Activated CD4-positive, alpha-beta T cell treated with anti-CD3 and anti-CD28 coated beads for 36 hours (primary cell): ENCODE data around the gene TBC1D1. TPM values are rescaled to one million over a fixed set of nuclear protein-coding genes. Genes with fewer than 3 reads are reported as not detected.
"Not testable (repeated sequence)": the region's sequence is repeated elsewhere in the genome, so short reads cannot be mapped to it uniquely, and the experiment has no call there.

Source experiments
- ATAC-seq: fragments of 200-7000 bp; cut with Tn5 transposase; one replicate; pipeline ENCODE4 v1.10.0; 2021; ENCODE audit warnings: mild to moderate bottlenecking, moderate library complexity
- CTCF ChIA-PET: fragments of 350-600 bp; sonication (Branson Sonifier 250); formaldehyde crosslinking; loops from one replicate; lab custom pipeline; 2021; ENCODE audit warnings: antibody characterized with exemption; lab: Charles Lee
- POLR2A ChIA-PET: fragments of 350-600 bp; sonication (Branson Sonifier 250); formaldehyde crosslinking; loops from one replicate; lab custom pipeline; 2021; ENCODE audit warnings: antibody characterized with exemption, inconsistent platforms; lab: Charles Lee
- DNase-seq: peaks from one replicate; pipeline ENCODE4 v3.0.0-alpha.2; 2020
- H3K27ac Mint-ChIP-seq: one replicate; pipeline ENCODE4 v1.8.0; 2021; ENCODE audit warnings: mixed read lengths
- H3K27me3 Mint-ChIP-seq: one replicate; pipeline ENCODE4 v1.8.0; 2021; ENCODE audit warnings: mixed read lengths
- H3K36me3 Mint-ChIP-seq: one replicate; pipeline ENCODE4 v1.8.0; 2021; ENCODE audit warnings: low read depth, mixed read lengths
- H3K4me1 Mint-ChIP-seq: one replicate; pipeline ENCODE4 v1.8.0; 2021; ENCODE audit warnings: mixed read lengths
- H3K4me3 Mint-ChIP-seq: one replicate; pipeline ENCODE4 v1.8.0; 2021; ENCODE audit warnings: mild to moderate bottlenecking, moderate library complexity, mixed read lengths
- H3K9me3 Mint-ChIP-seq: one replicate; pipeline ENCODE4 v1.8.0; 2021; ENCODE audit warnings: low read depth, mixed read lengths
- intact Hi-C, 2 experiments: fragments of 100-400 bp; cut with DNase I in 1 of 2; cut with micrococcal nuclease in 1 of 2; formaldehyde crosslinking; loops; one replicate each; pipeline versions ENCODE4 v1.14.2 to v1.15.1; 2022 to 2024; cut with DNase I, micrococcal nuclease
- total RNA-seq, 2 experiments: library from RNA; stranded (reverse); gene quantifications; one replicate each; pipeline ENCODE4 v1.2.3, GENCODE V29; 2021

The TBC1D1 gene
- total RNA-seq, 2 experiments from 2014 or later, result 60.8 to 71.8 TPM

DNA sequence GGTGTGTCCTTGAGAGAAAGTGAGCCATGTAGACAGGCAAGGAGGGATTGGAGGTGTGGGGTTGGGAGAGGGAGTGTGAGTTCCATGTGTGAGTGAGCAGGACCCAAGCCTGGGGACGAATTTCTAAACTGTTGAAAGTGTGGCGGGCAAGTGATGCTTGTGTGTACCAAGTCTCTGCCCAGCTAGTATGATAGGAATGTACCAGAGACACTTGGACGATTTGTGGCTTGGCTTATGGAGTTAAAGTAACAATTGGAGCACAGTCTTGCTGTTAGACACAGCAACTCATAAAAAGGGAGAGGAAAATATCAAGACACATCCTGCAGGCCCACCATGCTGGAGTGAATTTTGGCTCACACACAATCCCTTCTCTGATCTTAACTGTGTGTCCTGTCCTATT is 77.9 kb downstream of the TBC1D1 start:
- ATAC-seq (no peak), DNase-seq (no peak)
- peaks cover 22% of the 10 kb centered on the region for H3K4me1 Mint-ChIP-seq
- H3K36me3 Mint-ChIP-seq, result peaks cover 4% of the 10 kb centered on the region
- H3K4me3 Mint-ChIP-seq, result no peak overlapping the region
- peaks cover 2% of the 10 kb centered on the region for H3K9me3 Mint-ChIP-seq
- intact Hi-C loops, result no loop called here
- ChIA-PET CTCF (interaction anchor here (1.3 kb wide), 1 partner anchor 8 kb away, joined by 5 read pairs; no protein-coding TSS in a partner anchor), POLR2A (no interaction called here)
- no peaks in the 10 kb centered on the region for H3K27me3 Mint-ChIP-seq
- no peak overlapping the region for H3K27ac Mint-ChIP-seq

DNA sequence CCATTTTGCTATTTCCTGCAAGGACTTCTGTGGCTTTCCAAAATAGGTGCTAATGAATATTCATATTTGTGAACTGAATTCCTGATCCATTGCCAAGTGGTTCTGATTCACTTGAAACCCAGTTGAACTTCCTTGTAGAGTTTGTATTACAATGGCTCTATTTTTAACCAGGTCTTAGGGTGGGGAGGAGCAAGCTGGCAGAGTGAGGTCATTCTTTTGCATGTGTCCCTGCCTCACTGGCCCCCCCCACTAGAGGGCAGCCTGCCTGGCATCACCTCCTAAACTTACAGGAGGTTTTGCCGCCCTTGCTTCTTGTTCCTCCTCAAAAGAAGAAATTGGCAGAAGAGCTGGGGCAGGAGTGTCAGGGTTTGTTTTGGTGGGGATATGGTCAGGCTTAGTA is 79.8 kb downstream of the TBC1D1 start:
- ChIA-PET POLR2A (no interaction called here), CTCF (interaction anchor here (0.8 to 1.7 kb wide), 8 partner anchors 8 to 277 kb away, joined by 3 to 8 read pairs (median 4); no protein-coding TSS in a partner anchor)
- Mint-ChIP-seq H3K27ac (no peak overlapping the region), H3K27me3 (no peaks in the 10 kb centered on the region), H3K4me1 (peaks cover 20% of the 10 kb centered on the region), H3K36me3 (peaks cover 4% of the 10 kb centered on the region), H3K9me3 (peaks cover 2% of the 10 kb centered on the region), H3K4me3 (no peak overlapping the region)
- ATAC-seq (peak; percentile 86), DNase-seq (peak; percentile 74)
- intact Hi-C loops, result loop anchor here in 1 of 2 experiments (10.0 kb wide), 1 partner anchor 694 kb away; the partner anchor contains the start of gene KLF3

DNA sequence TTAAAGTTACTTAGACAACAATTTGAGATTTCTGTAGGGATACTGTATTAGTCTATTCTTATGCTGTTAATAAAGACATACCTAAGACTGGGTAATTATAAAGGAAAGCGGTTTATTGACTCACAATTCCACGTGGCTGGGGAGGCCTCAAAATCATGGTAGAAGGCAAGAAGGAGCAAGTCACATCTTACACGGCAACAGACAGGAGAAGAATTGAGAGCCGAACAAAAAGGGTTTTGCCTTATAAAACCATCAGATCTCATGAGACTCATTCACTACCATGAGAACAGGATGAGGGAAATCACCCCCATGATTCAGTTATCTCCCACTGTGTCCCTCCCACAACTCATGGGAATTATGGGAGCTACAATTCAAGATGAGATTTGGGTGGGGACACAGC is 80.3 kb downstream of the TBC1D1 start:
- POLR2A ChIA-PET, result no interaction called here
- Mint-ChIP-seq H3K4me3 (no peak overlapping the region), H3K36me3 (peaks cover 4% of the 10 kb centered on the region), H3K4me1 (peaks cover 17% of the 10 kb centered on the region), H3K9me3 (peaks cover 2% of the 10 kb centered on the region), H3K27me3 (no peaks in the 10 kb centered on the region), H3K27ac (no peak overlapping the region)
- ATAC-seq (no peak), DNase-seq (no peak)
- intact Hi-C loops, result loop anchor here in 1 of 2 experiments (10.0 kb wide), 1 partner anchor 694 kb away; the partner anchor contains the start of gene KLF3
- CTCF ChIA-PET, result interaction anchor here (0.9 to 1.7 kb wide), 6 partner anchors 9 to 167 kb away, joined by 3 to 8 read pairs (median 4); no protein-coding TSS in a partner anchor

DNA sequence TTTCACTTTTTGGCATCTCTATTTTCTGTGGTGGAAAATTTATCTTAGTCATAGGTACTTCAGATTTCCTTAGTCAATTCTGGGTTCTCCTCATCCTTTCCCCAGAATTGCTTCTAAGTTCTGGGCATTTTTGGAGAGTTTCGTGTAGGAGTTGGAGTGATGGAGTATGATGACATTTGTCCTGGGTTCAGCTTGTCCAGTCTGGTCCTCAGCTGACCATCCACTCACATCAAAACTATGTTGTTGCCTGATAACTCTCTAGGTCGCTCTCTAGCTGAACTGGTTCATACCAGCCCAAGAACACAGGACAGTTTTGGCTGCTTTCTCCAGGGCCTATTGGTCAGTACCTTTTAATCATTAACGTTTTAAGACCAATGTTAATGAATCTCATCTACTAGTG is 82.6 kb downstream of the TBC1D1 start:
- ChIA-PET POLR2A (no interaction called here), CTCF (no interaction called here)
- Mint-ChIP-seq H3K4me3 (no peak overlapping the region), H3K9me3 (peaks cover 2% of the 10 kb centered on the region), H3K27ac (peak overlapping the region; percentile 5), H3K27me3 (no peaks in the 10 kb centered on the region), H3K36me3 (peaks cover 4% of the 10 kb centered on the region), H3K4me1 (peaks cover 20% of the 10 kb centered on the region)
- intact Hi-C loops, result loop anchor here in 1 of 2 experiments (10.0 kb wide), 1 partner anchor 691 kb away; the partner anchor contains the start of gene KLF3
- DNase-seq, result no peak
- no peak for ATAC-seq

DNA sequence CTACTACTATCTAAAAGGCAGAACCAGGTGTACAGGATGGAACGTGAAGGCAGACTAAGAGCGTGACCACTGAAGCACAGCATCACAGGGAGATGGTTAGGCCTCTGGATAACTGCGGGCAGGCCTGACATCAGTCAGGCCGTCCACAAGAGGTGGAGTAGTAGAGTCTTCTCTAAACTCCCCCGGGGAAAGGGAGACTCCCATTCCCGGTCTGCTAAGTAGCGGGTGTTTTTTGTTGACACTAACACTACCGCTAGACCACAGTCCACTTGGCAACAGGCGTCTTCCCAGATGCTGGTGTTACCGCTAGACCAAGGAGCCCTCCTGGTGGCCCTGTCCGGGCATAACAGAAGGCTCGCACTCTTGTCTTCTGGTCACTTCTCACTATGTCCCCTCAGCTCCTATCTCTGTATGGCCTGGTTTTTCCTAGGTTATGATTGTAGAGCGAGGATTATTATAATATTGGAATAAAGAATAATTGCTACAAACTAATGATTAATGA is 84.5 kb downstream of the TBC1D1 start:
- H3K9me3 Mint-ChIP-seq, H3K27me3 Mint-ChIP-seq, DNase-seq, H3K36me3 Mint-ChIP-seq, H3K27ac Mint-ChIP-seq, POLR2A ChIA-PET, ATAC-seq, H3K4me3 Mint-ChIP-seq: not testable (repeated sequence)
- intact Hi-C loops, result loop anchor here in 1 of 2 experiments (5.0 to 10.0 kb wide), 2 partner anchors 157 to 689 kb away; partner anchors contain the start of gene KLF3
- CTCF ChIA-PET, result interaction anchor here (1.2 kb wide), 1 partner anchor 44 kb away, joined by 3 read pairs; no protein-coding TSS in a partner anchor
- H3K4me1 Mint-ChIP-seq, result peaks cover 35% of the 10 kb centered on the region

DNA sequence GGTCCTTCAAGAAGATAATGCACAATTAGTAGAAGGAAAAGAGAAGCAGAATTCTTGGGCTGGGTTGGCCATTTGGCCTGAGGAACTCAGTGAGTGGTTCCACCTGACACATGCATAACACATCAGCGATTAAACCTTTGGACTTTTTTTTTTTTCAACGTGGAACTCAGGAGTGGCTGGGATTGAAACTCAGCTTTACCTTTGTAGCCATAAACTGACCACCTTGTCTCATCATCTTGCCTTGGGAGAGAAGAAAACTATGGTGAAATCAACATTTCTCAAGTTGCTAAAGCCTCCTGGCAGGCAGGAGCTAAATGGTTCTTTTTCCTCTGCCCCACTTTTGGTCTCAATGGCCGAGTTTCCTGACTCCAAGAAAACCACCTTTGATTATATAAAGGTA is 85.6 kb downstream of the TBC1D1 start:
- intact Hi-C loops, result loop anchor here (2.0 to 10.0 kb wide), 4 partner anchors 58 to 688 kb away; partner anchors contain the start of gene KLF3 (in 1 of the 2)
- ChIA-PET POLR2A (interaction anchor here (0.7 kb wide), 1 partner anchor 159 kb away, joined by 3 read pairs; no protein-coding TSS in a partner anchor), CTCF (interaction anchor here (0.6 to 1.3 kb wide), 5 partner anchors 8 to 373 kb away, joined by 3 to 6 read pairs (median 4); no protein-coding TSS in a partner anchor)
- DNase-seq, result no peak
- Mint-ChIP-seq H3K27ac (peak overlapping the region; percentile 40), H3K36me3 (no peaks in the 10 kb centered on the region), H3K4me3 (peak overlapping the region; percentile 59), H3K27me3 (no peaks in the 10 kb centered on the region), H3K9me3 (no peaks in the 10 kb centered on the region), H3K4me1 (peaks cover 35% of the 10 kb centered on the region)
- ATAC-seq, result no peak

DNA sequence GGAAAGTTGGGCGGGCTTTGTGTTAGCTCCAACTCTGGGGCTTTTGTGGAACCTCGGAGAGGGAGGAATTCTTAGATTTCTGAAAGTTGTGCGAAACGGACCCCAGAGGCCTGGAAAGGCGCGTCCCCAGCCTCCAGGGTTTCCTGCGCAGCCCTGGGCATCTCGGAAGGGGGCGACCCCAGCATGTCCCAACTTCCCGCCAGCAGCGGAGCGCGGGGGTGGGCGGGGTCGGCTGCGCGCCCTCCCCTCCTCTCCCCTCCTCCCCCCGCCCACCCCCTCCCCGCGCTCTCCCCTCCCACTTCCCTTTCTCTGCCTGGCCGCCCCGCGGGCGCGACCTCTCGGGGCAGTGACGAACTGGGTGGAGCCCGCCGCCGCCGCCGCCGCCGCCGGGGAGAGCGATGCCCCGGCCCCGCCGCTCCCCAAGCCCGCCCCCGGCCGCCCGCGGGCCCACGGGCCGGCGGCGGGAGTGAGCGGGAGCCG is 86.1 kb downstream of the TBC1D1 start:
- peak; percentile 84 for ATAC-seq
- no peaks in the 10 kb centered on the region for H3K36me3 Mint-ChIP-seq
- peaks cover 40% of the 10 kb centered on the region for H3K4me1 Mint-ChIP-seq
- peak overlapping the region; percentile 80 for H3K4me3 Mint-ChIP-seq
- CTCF ChIA-PET, result interaction anchor here (1.3 kb wide), 2 partner anchors 9 to 15 kb away, joined by 4 to 5 read pairs; no protein-coding TSS in a partner anchor
- no peak overlapping the region for H3K27ac Mint-ChIP-seq
- POLR2A ChIA-PET, result interaction anchor here (0.7 kb wide), 1 partner anchor 159 kb away, joined by 3 read pairs; no protein-coding TSS in a partner anchor
- DNase-seq, result peak; percentile 86
- H3K27me3 Mint-ChIP-seq, result no peaks in the 10 kb centered on the region
- H3K9me3 Mint-ChIP-seq, result no peaks in the 10 kb centered on the region
- intact Hi-C loops, result loop anchor here (1.0 to 10.0 kb wide), 7 partner anchors 23 to 688 kb away; partner anchors contain the start of genes KLF3 (in 1 of the 2), PGM2 (in 1 of the 2) and RELL1 (in 1 of the 2)

DNA sequence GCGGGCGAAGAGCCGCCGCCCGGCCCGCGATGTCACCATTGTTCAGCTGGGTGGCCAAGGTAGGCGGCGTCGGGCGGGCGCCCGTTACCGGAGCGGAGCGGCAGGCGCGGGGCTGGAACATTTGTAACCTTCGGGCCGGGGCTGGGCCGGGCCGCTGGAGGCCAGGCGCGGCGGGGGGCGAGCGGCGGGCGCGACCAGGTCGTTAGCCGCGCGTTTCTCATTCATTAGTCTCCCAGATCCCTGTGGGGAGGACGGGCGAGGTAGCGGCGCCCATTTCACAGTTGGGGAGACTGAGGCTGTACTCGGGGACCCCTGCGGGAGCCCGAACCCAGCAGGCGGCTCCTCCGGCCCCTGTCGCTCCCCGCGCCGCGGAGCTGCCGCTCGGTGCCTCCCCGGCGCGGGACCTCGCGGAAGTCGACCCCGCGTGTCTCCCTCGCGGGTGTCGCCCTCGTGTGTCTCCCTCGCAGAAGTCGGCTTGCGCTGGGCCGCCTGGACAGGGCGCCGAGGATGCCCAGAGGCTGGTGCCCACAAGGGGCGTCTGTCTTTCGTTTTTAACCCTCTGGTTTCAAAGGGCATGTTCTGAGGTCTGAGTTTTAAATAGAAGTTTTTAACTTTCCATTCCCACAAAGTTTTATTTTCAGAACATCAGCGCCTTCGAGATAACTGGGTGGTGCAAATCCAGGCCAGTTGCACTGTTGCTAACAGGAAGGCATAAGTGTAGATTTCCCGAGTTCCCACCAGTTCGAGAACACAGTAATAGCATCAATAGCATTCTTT is 86.8 kb downstream of the TBC1D1 start:
- DNase-seq (peak; percentile 84), ATAC-seq (peak; percentile 79)
- peak overlapping the region; percentile 75 for H3K27ac Mint-ChIP-seq
- peaks cover 42% of the 10 kb centered on the region for H3K4me1 Mint-ChIP-seq
- CTCF ChIA-PET, result interaction anchor here (0.8 to 1.3 kb wide), 3 partner anchors 10 to 327 kb away, joined by 3 to 5 read pairs (median 5); no protein-coding TSS in a partner anchor
- peak overlapping the region; percentile 80 for H3K4me3 Mint-ChIP-seq
- no peaks in the 10 kb centered on the region for H3K36me3 Mint-ChIP-seq
- intact Hi-C loops, result loop anchor here (1.0 to 10.0 kb wide), 10 partner anchors 23 to 687 kb away; partner anchors contain the start of genes PGM2 (in 2 of the 2), KLF3 (in 1 of the 2), RELL1 (in 1 of the 2) and TBC1D1 (in 1 of the 2)
- POLR2A ChIA-PET, result no interaction called here
- no peaks in the 10 kb centered on the region for H3K27me3 Mint-ChIP-seq
- H3K9me3 Mint-ChIP-seq, result no peaks in the 10 kb centered on the region

DNA sequence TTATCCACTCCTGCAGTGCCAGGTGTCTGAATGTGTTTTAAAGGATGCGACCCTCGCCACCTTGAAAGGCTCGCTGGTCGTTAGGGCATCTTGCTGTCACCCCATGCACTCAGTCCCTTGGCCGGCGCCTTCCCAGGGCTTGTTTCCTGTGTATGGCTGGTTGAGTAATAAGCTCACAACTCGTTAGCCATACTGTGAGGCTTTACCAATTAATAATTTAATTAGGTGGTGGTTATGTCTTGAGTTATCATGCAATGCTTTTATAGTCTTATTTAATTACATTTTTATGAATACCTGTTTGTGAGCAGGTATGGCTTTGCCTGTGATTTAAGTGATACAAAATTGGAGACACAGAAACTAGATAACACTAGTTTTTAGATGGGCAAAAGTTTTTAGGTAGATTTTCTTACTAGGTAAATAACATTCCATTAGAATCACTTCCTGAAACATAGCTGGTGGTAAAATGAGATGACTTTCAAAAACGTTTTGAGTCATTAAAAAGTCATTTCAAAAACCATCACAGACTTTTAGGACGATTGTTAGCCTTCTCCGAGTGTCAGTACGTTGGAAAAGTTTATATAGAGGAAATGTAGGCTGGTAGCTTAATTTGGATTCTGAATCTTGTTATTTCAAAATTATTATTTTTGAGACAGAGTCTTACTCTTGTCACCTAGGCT is 87.5 kb downstream of the TBC1D1 start:
- Mint-ChIP-seq H3K4me1 (peaks cover 37% of the 10 kb centered on the region), H3K4me3 (peak overlapping the region; percentile 80), H3K36me3 (no peaks in the 10 kb centered on the region), H3K27ac (peak overlapping the region; percentile 75), H3K27me3 (no peaks in the 10 kb centered on the region), H3K9me3 (no peaks in the 10 kb centered on the region)
- ChIA-PET POLR2A (interaction anchor here (0.6 kb wide), 1 partner anchor 23 kb away, joined by 3 read pairs; no protein-coding TSS in a partner anchor), CTCF (interaction anchor here (0.6 to 1.1 kb wide), 8 partner anchors 10 to 562 kb away, joined by 3 to 5 read pairs (median 4); no protein-coding TSS in a partner anchor)
- ATAC-seq, result peak; percentile 27
- peak; percentile 55 for DNase-seq
- intact Hi-C loops, result loop anchor here (1.0 to 10.0 kb wide), 7 partner anchors 24 to 686 kb away; partner anchors contain the start of genes KLF3 (in 1 of the 2), PGM2 (in 1 of the 2) and TBC1D1 (in 1 of the 2)

DNA sequence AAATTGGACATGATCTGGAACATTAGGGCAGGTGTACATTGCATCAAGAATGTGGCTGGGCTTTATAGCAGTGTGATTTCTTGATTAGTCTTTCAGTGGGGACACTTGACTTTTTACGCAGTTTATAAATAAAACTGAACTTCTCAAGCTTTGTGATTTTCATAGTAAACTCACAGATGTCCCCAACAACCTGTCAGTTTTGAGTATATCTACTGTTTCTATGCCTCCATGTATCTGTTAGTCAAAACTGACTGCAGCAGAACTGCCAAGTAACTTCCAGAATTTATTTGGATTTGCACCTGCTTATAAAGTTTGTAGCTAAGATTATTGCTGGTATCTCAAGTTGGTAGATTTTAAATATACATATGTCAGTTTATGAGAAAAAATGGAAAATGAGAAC is 89.4 kb downstream of the TBC1D1 start:
- no peak for DNase-seq
- no peak for ATAC-seq
- H3K4me1 Mint-ChIP-seq, result peaks cover 34% of the 10 kb centered on the region
- H3K36me3 Mint-ChIP-seq, result no peaks in the 10 kb centered on the region
- H3K27ac Mint-ChIP-seq, result no peak overlapping the region
- intact Hi-C loops, result no loop called here
- ChIA-PET CTCF (interaction anchor here (0.6 kb wide), 1 partner anchor 35 kb away, joined by 3 read pairs; no protein-coding TSS in a partner anchor), POLR2A (no interaction called here)
- H3K4me3 Mint-ChIP-seq, result no peak overlapping the region
- no peaks in the 10 kb centered on the region for H3K27me3 Mint-ChIP-seq
- H3K9me3 Mint-ChIP-seq, result no peaks in the 10 kb centered on the region
